Body of pancreas (tissue), 4 donors: Measurements from ENCODE around the gene SPINK5. TPM values are rescaled to one million over a fixed set of nuclear protein-coding genes. Genes with fewer than 3 reads are reported as not detected.

Source experiments
- ATAC-seq: fragments of 150-250 bp; one replicate; pipeline ENCODE4 v1.9.1; 2016
- DNase-seq, 4 donors: peaks; one replicate each; pipeline ENCODE4 v3.0.0-alpha.2; 2019
- H3K27ac ChIP-seq, 4 donors: fragments of 200-600 bp; sonication (generic); 1 replicate in 3 of 4; 2 replicates in 1 of 4; pipeline versions ENCODE4 v1.5.1 to v1.6.1; 2016 to 2019; ENCODE audit warnings: mild to moderate bottlenecking in 1 of 4, mixed read lengths in 1 of 4, moderate library complexity in 1 of 4
- H3K27me3 ChIP-seq, 2 donors: fragments of 200-600 bp; sonication (generic); one replicate each; pipeline ENCODE4 v1.6.0; 2016; ENCODE audit warnings: mild to moderate bottlenecking in 1 of 2
- H3K36me3 ChIP-seq, 2 donors: fragments of 200-600 bp; sonication (generic); replicated peaks in 1 of 2; 2 replicates each; pipeline ENCODE4 v1.5.1; 2016; ENCODE audit warnings: low read depth in 2 of 2; ENCODE audit not compliant: insufficient read depth in 1 of 2
- H3K4me1 ChIP-seq: fragments of 200-600 bp; sonication (generic); one replicate; pipeline ENCODE4 v1.6.0; 2016
- H3K4me3 ChIP-seq, 2 donors: fragments of 200-600 bp; sonication (generic); 1 replicate in 1 of 2; 2 replicates in 1 of 2; pipeline ENCODE4 v1.5.1; 2016 to 2019
- H3K9me3 ChIP-seq, 3 donors: fragments of 200-600 bp; sonication (generic); 1 replicate in 2 of 3; 2 replicates in 1 of 3; pipeline ENCODE4 v1.5.1; 2016
- CTCF ChIP-seq, 7 experiments: fragments of 450-650 bp in 4 of 7; fragments of 200-600 bp in 3 of 7; sonication (generic) in 3 of 7; IDR thresholded peaks; one replicate each; pipeline ENCODE4 v1.5.1; 2016 to 2019; ENCODE audit warnings: antibody characterized with exemption in 7 of 7
- POLR2A ChIP-seq, 3 donors: fragments of 450-650 bp; IDR thresholded peaks; one replicate each; pipeline ENCODE4 v1.6.1; 2016; ENCODE audit warnings: antibody characterized with exemption in 3 of 3, mild to moderate bottlenecking in 2 of 3
- WGBS, 2 donors: methylation state at CpG; one replicate each; pipeline ENCODE4 v1.1.5; 2017; 5-methylcytosine and 5-hydroxymethylcytosine counted together
- intact Hi-C: fragments of 100-400 bp; cut with DNase I; formaldehyde crosslinking; loops from one replicate; pipeline ENCODE4 v1.15.1; 2023
- total RNA-seq, 2 donors: library from RNA; depleted of rRNA; stranded (reverse); fragments of >200 nt; gene quantifications; one replicate each; pipeline ENCODE4 v1.1.0, GENCODE V29; 2016

The SPINK5 gene
- total RNA-seq, 2 donors from 2014 or later = 0.52 to 1.6 TPM

GRCh38 chr5:148176480-148176879 is 112.7 kb downstream of the SPINK5 start:
- intact Hi-C loops = no loop called here
- Histone ChIP-seq H3K36me3 (no peaks in the 10 kb centered on the region), H3K9me3 (no peaks in the 10 kb centered on the region), H3K4me1 (no peaks in the 10 kb centered on the region), H3K27me3 (no peaks in the 10 kb centered on the region), H3K4me3 (no peak overlapping the region), H3K27ac (no peak overlapping the region)
- TF ChIP-seq POLR2A (IDR thresholded peaks at IDR 0.05) (no peak), CTCF (IDR thresholded peaks at IDR 0.05) (no peak)
- 31 to 34% methylated on average over 2 of the region's 2 CpGs for WGBS, 2 donors
- no peak for ATAC-seq
- no peak for DNase-seq

- Histone ChIP-seq H3K4me1 (no peaks in the 10 kb centered on the region), H3K4me3 (no peak overlapping the region), H3K27me3 (no peaks in the 10 kb centered on the region), H3K9me3 (no peaks in the 10 kb centered on the region), H3K27ac (no peak overlapping the region), H3K36me3 (no peaks in the 10 kb centered on the region)
- 60 to 83% methylated on average over 1 of the region's 1 CpG for WGBS, 2 donors
- ATAC-seq (no peak), DNase-seq (no peak)
- intact Hi-C loops = no loop called here
- TF ChIP-seq CTCF (IDR thresholded peaks at IDR 0.05) (no peak), POLR2A (IDR thresholded peaks at IDR 0.05) (no peak)
These were observed 113.4 kb downstream of the SPINK5 start for GRCh38 chr5:148177207-148177606.

- H3K27me3 ChIP-seq = no peaks in the 10 kb centered on the region
- H3K36me3 ChIP-seq = no peaks in the 10 kb centered on the region
- no peaks in the 10 kb centered on the region for H3K9me3 ChIP-seq
- H3K27ac ChIP-seq = no peak overlapping the region
- intact Hi-C loops = no loop called here
- peak; percentile 52 for ATAC-seq
- TF ChIP-seq CTCF (IDR thresholded peaks at IDR 0.05) (peak; percentile 23 to 77 (median 69)), POLR2A (IDR thresholded peaks at IDR 0.05) (no peak)
- no peak overlapping the region for H3K4me3 ChIP-seq
- H3K4me1 ChIP-seq = no peaks in the 10 kb centered on the region
- WGBS, 2 donors = 32 to 33% methylated on average over 3 of the region's 3 CpGs
- DNase-seq = peak in 2 of 4 donors; percentile 9 to 46
These were observed 115.5 kb downstream of the SPINK5 start for GRCh38 chr5:148179234-148179824.

- no peak for TF ChIP-seq CTCF (IDR thresholded peaks at IDR 0.05)
- TF ChIP-seq POLR2A (IDR thresholded peaks at IDR 0.05) = no peak
- no peaks in the 10 kb centered on the region for H3K4me1 ChIP-seq
- H3K27ac ChIP-seq = peak overlapping the region in 1 of 4 donors; percentile 50
- no peak overlapping the region for H3K4me3 ChIP-seq
- no peaks in the 10 kb centered on the region for H3K27me3 ChIP-seq
- 58 to 75% methylated on average over 3 of the region's 3 CpGs for WGBS, 2 donors
- ATAC-seq (no peak), DNase-seq (peak in 1 of 4 donors; percentile 15)
- H3K36me3 ChIP-seq = no peaks in the 10 kb centered on the region
- no peaks in the 10 kb centered on the region for H3K9me3 ChIP-seq
- intact Hi-C loops = no loop called here
These were observed 122.6 kb downstream of the SPINK5 start for GRCh38 chr5:148186248-148187003.

Other genes with a start within 250 kb of the SPINK5 start
- 1,000 to 10,000 TPM; 3,901 to 5,969 TPM for gene SPINK1, start 232.3 kb upstream of the SPINK5 start, total RNA-seq
- not detected for gene SCGB3A2, start 185.3 kb upstream of the SPINK5 start, total RNA-seq
- not detected for gene C5orf46, start 157.4 kb upstream of the SPINK5 start, total RNA-seq
- gene SPINK14, start 104.6 kb downstream of the SPINK5 start, total RNA-seq = not detected
- gene SPINK6, start 139.1 kb downstream of the SPINK5 start, total RNA-seq = not detected
- not detected for gene MARCOL, start 174.5 kb downstream of the SPINK5 start, total RNA-seq
- 1 to 10 TPM; 2.6 to 5.7 TPM for gene SPINK13, start 204.8 kb downstream of the SPINK5 start, total RNA-seq
- not detected for gene SPINK7, start 248.4 kb downstream of the SPINK5 start, total RNA-seq